Osteoblast (primary cell): ENCODE results near the gene ZMAT5. TPM values are rescaled to one million over a fixed set of nuclear protein-coding genes. Genes with fewer than 3 reads are reported as not detected.

Experiments used
- DNase-seq: peaks from one replicate; pipeline ENCODE4 v3.0.0; 2011; ENCODE audit warnings: low spot score, mixed read lengths; ENCODE audit not compliant: insufficient read length; ENCODE audit errors: missing footprints
- H2AFZ ChIP-seq: 2 replicates; pipeline ENCODE4 v1.6.0; 2011; ENCODE audit warnings: mild to moderate bottlenecking, low read length
- H3K27ac ChIP-seq: 2 replicates; pipeline ENCODE4 v1.5.1; 2011; ENCODE audit warnings: mild to moderate bottlenecking, low read depth, low read length, moderate library complexity
- H3K27me3 ChIP-seq: 2 replicates; pipeline ENCODE4 v1.6.0; 2012; ENCODE audit warnings: mild to moderate bottlenecking, control low read depth, inconsistent platforms, low read length, moderate library complexity; ENCODE audit not compliant: insufficient read depth
- H3K36me3 ChIP-seq: 2 replicates; pipeline ENCODE4 v1.5.1; 2011; ENCODE audit warnings: mild to moderate bottlenecking, low read length, control low read depth, moderate library complexity; ENCODE audit not compliant: insufficient read depth
- H3K4me1 ChIP-seq: 2 replicates; pipeline ENCODE4 v1.5.1; 2011; ENCODE audit warnings: mild to moderate bottlenecking, low read length, control low read depth, moderate library complexity; ENCODE audit not compliant: insufficient read depth
- H3K4me2 ChIP-seq: 2 replicates; pipeline ENCODE4 v1.6.0; 2011; ENCODE audit warnings: mild to moderate bottlenecking, low read length; ENCODE audit not compliant: insufficient read depth
- H3K4me3 ChIP-seq: fragments of 200-600 bp; sonication (generic); 3 replicates; pipeline ENCODE4 v1.5.1; 2012; ENCODE audit warnings: mild to moderate bottlenecking, low read length, inconsistent platforms; ENCODE audit not compliant: insufficient read depth
- H3K79me2 ChIP-seq: 2 replicates; pipeline ENCODE4 v1.6.0; 2012; ENCODE audit warnings: mild to moderate bottlenecking, low read length, control low read depth, inconsistent platforms; ENCODE audit not compliant: insufficient read depth
- H3K9me3 ChIP-seq: 2 replicates; pipeline ENCODE4 v1.5.1; 2011; ENCODE audit warnings: low read depth, low read length, control low read depth
- H4K20me1 ChIP-seq: 2 replicates; pipeline ENCODE4 v1.6.0; 2012; ENCODE audit warnings: mild to moderate bottlenecking, low read length, control low read depth; ENCODE audit not compliant: insufficient read depth
- CTCF ChIP-seq: IDR thresholded peaks from 2 replicates; pipeline ENCODE4 v1.5.1; 2011; ENCODE audit warnings: mild to moderate bottlenecking, low read depth, low read length, moderate library complexity; ENCODE audit errors: extremely low read depth
- total RNA-seq: library from RNA; depleted of rRNA; stranded (reverse); fragments of >200 nt; gene quantifications from 2 replicates; pipeline ENCODE4 v1.2.3, GENCODE V29; 2012

The ZMAT5 gene
- total RNA-seq, 1 donor, result 15.6 TPM

DNA sequence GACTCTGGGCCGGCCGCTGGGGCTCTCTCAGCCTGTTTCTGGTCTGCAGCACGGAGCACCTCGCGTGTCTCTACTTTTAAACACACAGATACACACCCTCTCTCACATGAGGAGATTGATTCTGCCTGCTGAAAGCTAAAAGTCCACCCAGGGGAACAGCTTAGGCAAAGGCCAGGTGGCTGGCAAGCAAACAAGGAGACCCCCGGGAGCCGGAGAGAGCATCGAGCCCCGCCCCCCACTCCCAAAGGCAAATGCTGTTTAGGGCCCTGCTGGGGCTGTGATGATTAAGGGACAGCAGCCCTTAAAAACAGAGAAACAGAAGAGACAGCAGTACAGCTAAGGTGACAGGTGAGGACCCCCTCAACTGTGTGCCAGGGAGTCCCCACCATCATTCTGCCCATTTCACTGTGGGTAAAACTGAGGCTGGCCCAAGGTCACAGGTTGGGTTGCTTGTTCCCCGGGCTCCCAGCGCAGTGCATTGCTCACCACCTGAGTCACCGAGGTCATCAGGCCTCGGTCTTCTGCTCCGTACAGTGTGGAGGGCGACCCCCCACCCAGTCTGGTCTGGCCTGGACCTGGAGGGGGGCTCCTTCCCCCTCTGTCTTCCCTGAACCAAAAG, 40.2 kb downstream of the ZMAT5 start:
- H3K27ac ChIP-seq, result no peak overlapping the region
- H3K79me2 ChIP-seq, result no peaks in the 10 kb centered on the region
- peaks cover 12% of the 10 kb centered on the region for H3K27me3 ChIP-seq
- H3K9me3 ChIP-seq, result no peaks in the 10 kb centered on the region
- no peak overlapping the region for H2AFZ ChIP-seq
- H3K4me1 ChIP-seq, result no peaks in the 10 kb centered on the region
- peak overlapping the region; percentile 28 for H3K4me2 ChIP-seq
- no peak for DNase-seq
- no peak for TF ChIP-seq CTCF
- H4K20me1 ChIP-seq, result no peaks in the 10 kb centered on the region
- no peak overlapping the region for H3K4me3 ChIP-seq
- no peaks in the 10 kb centered on the region for H3K36me3 ChIP-seq

DNA sequence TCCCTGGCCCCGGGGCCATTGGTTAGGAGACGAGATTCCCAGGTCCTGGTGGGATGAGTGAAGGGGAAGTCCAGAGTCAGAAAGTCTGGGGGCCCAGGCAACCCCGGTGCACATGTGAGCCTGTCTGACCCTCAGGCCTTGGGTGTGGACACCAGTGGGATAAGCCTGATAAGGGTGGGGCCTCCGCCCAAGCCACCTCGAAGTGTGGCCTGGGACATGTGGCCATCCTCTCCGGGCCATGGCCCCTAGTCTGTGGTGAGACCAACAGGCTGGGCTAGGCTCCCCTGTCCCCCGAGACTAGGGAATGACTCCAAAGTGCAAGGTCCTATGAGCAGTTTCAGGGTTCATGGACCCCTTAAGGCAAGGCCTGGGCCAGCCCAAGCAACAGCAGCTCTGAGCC, 40.7 kb downstream of the ZMAT5 start:
- H4K20me1 ChIP-seq, result no peaks in the 10 kb centered on the region
- H3K27ac ChIP-seq, result no peak overlapping the region
- peaks cover 17% of the 10 kb centered on the region for H3K27me3 ChIP-seq
- H3K36me3 ChIP-seq, result no peaks in the 10 kb centered on the region
- no peak for DNase-seq
- no peaks in the 10 kb centered on the region for H3K79me2 ChIP-seq
- H2AFZ ChIP-seq, result no peak overlapping the region
- H3K4me3 ChIP-seq, result no peak overlapping the region
- no peaks in the 10 kb centered on the region for H3K4me1 ChIP-seq
- H3K4me2 ChIP-seq, result no peak overlapping the region
- TF ChIP-seq CTCF, result no peak
- H3K9me3 ChIP-seq, result no peaks in the 10 kb centered on the region

GRCh38 chr22:29724843-29725242, 42.0 kb downstream of the ZMAT5 start:
- Histone ChIP-seq H2AFZ (no peak overlapping the region), H3K4me1 (no peaks in the 10 kb centered on the region), H3K27ac (no peak overlapping the region), H3K4me3 (no peak overlapping the region), H3K4me2 (no peak overlapping the region), H3K9me3 (no peaks in the 10 kb centered on the region), H3K27me3 (peaks cover 20% of the 10 kb centered on the region), H3K79me2 (no peaks in the 10 kb centered on the region), H3K36me3 (no peaks in the 10 kb centered on the region), H4K20me1 (no peaks in the 10 kb centered on the region)
- DNase-seq, result peak; percentile 94
- no peak for TF ChIP-seq CTCF

GRCh38 chr22:29723766-29724165, 43.0 kb downstream of the ZMAT5 start:
- Histone ChIP-seq H3K36me3 (no peaks in the 10 kb centered on the region), H3K27me3 (peaks cover 29% of the 10 kb centered on the region), H3K27ac (no peak overlapping the region), H3K9me3 (no peaks in the 10 kb centered on the region), H3K4me3 (no peak overlapping the region), H2AFZ (no peak overlapping the region), H3K4me2 (no peak overlapping the region), H3K79me2 (no peaks in the 10 kb centered on the region), H4K20me1 (no peaks in the 10 kb centered on the region), H3K4me1 (no peaks in the 10 kb centered on the region)
- no peak for DNase-seq
- TF ChIP-seq CTCF, result no peak
